Measurements from ENCODE around the gene CLN6.

GRCh38 chr15:68188647-68189046 lies 40.9 kb downstream of the CLN6 start:
- TF ChIP-seq, protein P1, sequence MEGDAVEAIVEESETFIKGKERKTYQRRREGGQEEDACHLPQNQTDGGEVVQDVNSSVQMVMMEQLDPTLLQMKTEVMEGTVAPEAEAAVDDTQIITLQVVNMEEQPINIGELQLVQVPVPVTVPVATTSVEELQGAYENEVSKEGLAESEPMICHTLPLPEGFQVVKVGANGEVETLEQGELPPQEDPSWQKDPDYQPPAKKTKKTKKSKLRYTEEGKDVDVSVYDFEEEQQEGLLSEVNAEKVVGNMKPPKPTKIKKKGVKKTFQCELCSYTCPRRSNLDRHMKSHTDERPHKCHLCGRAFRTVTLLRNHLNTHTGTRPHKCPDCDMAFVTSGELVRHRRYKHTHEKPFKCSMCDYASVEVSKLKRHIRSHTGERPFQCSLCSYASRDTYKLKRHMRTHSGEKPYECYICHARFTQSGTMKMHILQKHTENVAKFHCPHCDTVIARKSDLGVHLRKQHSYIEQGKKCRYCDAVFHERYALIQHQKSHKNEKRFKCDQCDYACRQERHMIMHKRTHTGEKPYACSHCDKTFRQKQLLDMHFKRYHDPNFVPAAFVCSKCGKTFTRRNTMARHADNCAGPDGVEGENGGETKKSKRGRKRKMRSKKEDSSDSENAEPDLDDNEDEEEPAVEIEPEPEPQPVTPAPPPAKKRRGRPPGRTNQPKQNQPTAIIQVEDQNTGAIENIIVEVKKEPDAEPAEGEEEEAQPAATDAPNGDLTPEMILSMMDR (IDR thresholded peaks at IDR 0.05; ENCODE audit: insufficient read depth, low read depth, low read length) = no peak
- TF ChIP-seq EZH2 (IDR thresholded peaks at IDR 0.05; ENCODE audit: insufficient read depth, low read length) = no peak
